ENCODE measurements around the gene ZBTB3. TPM values are rescaled to one million over a fixed set of nuclear protein-coding genes. Genes with fewer than 3 reads are reported as not detected.

The ZBTB3 gene
- total and polyA plus RNA-seq, 9 of the 15 experiments (the other 6 are each of a cell fraction or from before 2014, with no cell fraction given) = 1.9 to 10.0 (median 4.9) TPM

GRCh38 chr11:62753736-62754603, at the start of gene ZBTB3 (continued):
- TF ChIP-seq ZBTB40 (IDR thresholded peaks at IDR 0.05) (peak; percentile 95), ZBTB40 (CRISPR knock-in tag; IDR thresholded peaks at IDR 0.05) (no peak), ATF7 (IDR thresholded peaks at IDR 0.05) (peak; percentile 87), NR4A1 (CRISPR knock-in tag; IDR thresholded peaks at IDR 0.05) (no peak), NR4A1 (tag; IDR thresholded peaks at IDR 0.05) (no peak), ZNF41 (CRISPR knock-in tag; conservative IDR thresholded peaks at IDR 0.05) (0 out of 2 replicates have a peak, but pooled peaks have one; percentile 53), GABPA (tag; conservative IDR thresholded peaks at IDR 0.05; ENCODE audit: low read depth) (peak; percentile 96), TEAD1 (CRISPR knock-in tag; IDR thresholded peaks at IDR 0.05) (peak in 1 of 2 experiments; percentile 91; a peak in 2 of 4 replicates)
- TF ChIP-seq, protein P1, sequence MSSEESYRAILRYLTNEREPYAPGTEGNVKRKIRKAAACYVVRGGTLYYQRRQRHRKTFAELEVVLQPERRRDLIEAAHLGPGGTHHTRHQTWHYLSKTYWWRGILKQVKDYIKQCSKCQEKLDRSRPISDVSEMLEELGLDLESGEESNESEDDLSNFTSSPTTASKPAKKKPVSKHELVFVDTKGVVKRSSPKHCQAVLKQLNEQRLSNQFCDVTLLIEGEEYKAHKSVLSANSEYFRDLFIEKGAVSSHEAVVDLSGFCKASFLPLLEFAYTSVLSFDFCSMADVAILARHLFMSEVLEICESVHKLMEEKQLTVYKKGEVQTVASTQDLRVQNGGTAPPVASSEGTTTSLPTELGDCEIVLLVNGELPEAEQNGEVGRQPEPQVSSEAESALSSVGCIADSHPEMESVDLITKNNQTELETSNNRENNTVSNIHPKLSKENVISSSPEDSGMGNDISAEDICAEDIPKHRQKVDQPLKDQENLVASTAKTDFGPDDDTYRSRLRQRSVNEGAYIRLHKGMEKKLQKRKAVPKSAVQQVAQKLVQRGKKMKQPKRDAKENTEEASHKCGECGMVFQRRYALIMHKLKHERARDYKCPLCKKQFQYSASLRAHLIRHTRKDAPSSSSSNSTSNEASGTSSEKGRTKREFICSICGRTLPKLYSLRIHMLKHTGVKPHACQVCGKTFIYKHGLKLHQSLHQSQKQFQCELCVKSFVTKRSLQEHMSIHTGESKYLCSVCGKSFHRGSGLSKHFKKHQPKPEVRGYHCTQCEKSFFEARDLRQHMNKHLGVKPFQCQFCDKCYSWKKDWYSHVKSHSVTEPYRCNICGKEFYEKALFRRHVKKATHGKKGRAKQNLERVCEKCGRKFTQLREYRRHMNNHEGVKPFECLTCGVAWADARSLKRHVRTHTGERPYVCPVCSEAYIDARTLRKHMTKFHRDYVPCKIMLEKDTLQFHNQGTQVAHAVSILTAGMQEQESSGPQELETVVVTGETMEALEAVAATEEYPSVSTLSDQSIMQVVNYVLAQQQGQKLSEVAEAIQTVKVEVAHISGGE (CRISPR knock-in tag; IDR thresholded peaks at IDR 0.05) = peak in 1 of 3 experiments; percentile 43; a peak in 1 of 6 replicates
- TF ChIP-seq, protein P2, sequence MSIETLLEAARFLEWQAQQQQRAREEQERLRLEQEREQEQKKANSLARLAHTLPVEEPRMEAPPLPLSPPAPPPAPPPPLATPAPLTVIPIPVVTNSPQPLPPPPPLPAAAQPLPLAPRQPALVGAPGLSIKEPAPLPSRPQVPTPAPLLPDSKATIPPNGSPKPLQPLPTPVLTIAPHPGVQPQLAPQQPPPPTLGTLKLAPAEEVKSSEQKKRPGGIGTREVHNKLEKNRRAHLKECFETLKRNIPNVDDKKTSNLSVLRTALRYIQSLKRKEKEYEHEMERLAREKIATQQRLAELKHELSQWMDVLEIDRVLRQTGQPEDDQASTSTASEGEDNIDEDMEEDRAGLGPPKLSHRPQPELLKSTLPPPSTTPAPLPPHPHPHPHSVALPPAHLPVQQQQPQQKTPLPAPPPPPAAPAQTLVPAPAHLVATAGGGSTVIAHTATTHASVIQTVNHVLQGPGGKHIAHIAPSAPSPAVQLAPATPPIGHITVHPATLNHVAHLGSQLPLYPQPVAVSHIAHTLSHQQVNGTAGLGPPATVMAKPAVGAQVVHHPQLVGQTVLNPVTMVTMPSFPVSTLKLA (conservative IDR thresholded peaks at IDR 0.05) = peak in 1 of 2 experiments; percentile 61; a peak in 1 of 4 replicates

Measured in K562 (cell line).